HG03066 (cell line): ENCODE measurements around the gene ADGRV1.
"Not testable (repeated sequence)": the region's sequence is repeated elsewhere in the genome, so short reads cannot be mapped to it uniquely, and the experiment has no call there.

Experiments
- ATAC-seq: cut with Tn5 transposase; IDR thresholded peaks from one replicate; pipeline ENCODE4 v1.9.1; 2021; ENCODE audit warnings: low read depth; ENCODE audit not compliant: unreplicated experiment

Gene ADGRV1

DNA sequence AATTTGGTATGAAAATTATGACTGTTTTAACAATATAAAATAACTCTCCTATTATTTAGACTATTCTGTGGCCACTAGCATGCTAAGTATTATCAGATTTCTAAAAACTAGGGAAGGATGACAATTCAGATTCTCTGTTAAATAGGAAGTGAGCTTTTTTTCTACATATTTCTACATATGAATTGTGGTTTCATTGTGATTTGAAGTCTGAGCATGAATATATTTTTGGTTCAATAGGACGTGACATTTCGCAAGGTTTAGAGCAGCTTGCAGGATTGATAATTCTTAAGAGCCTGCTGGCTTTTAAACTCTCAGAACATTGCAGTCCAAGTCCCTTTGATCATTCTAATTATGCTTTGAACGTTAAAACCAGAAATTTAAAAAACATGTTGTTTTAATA lies 82.9 kb downstream of the ADGRV1 start:
- no peak for ATAC-seq

DNA sequence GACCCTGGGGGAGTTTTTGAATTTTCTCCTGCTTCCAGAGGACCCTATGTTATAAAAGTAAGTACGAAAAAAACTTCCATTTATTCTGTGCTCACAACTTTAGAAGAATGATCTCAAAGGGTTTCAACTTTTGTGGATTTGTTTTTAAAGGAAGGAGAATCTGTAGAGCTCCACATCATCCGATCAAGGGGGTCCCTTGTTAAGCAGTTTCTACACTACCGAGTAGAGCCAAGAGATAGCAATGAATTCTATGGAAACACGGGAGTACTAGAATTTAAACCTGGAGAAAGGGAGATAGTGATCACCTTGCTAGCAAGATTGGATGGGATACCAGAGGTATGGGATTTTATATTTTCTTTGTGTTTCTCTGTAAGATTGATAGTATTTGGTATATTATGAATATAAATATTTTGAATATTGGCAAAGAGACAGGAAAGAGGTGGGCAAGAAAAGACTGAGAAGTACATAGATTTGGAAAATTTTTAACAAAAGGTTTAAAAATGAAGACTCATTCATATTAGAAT lies 84.2 kb downstream of the ADGRV1 start:
- no peak for ATAC-seq

DNA sequence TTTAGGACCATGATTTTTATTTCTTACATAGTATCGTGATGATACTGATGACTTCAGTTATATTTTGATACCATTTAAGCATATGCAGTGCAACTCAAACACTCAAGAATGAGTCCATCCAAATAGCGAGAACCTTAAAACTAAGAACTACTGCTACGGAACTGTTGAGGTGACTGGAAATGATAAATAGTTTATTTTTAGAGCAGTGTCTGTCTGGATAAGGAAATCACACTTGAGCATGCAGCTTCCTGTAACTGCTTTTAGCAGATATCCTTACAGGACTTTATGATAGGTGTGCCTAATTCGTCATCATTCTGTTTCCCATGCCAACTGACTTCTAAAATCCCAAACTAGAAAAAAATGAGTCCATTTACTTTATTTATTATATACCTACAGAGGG lies 85.5 kb downstream of the ADGRV1 start:
- ATAC-seq = no peak

DNA sequence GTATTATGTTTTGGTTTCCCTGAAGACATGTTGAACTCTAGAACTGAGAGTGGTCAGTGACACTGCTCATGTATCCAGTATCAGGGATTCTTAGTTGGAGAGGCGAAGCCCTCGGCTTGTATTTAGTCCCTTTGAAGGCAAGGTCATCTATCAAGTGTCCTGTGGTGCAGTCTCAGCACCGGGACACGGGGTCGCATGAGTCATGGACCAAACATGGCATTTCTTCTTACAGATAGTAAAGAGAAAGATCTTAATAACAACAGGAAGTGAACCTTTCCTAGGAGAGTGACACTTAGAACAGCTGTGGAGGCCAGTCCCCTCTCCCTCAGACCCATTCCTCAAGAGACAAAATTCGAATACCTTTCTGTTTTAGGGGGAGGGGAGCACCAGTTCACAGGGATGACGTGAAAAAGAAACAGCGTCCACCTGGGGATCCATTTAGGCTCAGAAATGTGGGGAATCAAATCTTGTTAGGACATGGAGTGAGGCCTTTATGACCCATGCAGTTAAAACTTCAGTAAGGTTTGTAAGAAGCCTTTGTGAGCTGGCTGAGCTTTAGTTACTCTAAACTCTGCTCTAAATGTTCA lies 86.5 kb downstream of the ADGRV1 start:
- ATAC-seq = no peak

DNA sequence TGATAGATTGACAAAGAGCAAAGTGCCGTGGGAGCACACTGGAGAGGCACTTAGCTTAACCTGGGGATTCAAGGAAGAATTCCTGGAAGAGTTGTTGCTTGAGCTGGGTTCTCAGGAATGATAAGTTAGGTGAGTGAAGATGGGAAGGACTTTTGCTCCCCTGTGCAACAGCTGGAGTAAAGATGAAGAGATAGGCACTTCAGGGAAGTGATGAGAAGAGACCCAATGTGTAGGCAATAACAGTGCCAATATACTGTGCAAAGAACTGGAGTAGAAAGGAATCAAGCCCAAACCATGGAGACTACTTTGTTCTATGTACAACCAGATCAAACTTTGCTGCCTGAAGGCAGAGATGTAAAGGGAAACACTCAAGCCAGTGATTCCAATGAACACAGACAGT lies 92.2 kb downstream of the ADGRV1 start:
- ATAC-seq = no peak

DNA sequence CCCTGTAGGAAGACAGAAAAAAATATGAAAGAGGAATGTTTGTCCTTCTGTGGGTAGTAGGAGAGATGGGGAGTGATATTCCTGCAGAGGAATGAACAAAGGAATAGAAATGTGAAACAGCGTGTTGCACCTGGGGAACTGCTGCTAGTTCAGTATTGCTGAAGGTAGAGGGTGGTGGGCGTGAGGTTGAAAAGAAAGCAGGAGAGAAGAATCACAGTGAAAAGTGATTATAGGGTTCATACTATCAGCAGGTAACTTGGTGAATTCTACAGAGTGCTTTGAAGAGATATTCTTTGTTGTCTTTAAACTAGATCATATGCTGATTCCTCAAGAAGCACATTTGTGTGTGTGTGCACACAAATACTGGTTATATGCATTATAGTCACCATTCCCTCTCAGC lies 95.6 kb downstream of the ADGRV1 start:
- no peak for ATAC-seq

DNA sequence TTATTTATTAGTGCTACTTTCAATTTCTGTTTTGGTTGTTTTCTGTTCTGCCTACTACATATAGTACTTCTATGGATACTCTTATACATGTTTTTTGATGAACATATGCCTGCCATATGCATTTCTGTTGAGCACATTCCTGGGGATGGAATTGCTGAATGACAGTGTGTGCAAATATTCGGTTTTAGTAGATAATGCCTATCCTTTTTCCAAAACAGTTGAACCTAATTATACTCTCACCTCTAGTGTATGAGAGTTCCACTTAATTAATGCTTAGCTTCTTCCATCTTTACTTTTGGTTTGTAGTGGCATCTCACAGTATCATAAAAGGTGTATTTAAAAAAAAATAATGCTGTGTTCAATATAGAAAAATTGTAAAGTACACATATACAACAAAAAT lies 96.8 kb downstream of the ADGRV1 start:
- ATAC-seq = no peak

DNA sequence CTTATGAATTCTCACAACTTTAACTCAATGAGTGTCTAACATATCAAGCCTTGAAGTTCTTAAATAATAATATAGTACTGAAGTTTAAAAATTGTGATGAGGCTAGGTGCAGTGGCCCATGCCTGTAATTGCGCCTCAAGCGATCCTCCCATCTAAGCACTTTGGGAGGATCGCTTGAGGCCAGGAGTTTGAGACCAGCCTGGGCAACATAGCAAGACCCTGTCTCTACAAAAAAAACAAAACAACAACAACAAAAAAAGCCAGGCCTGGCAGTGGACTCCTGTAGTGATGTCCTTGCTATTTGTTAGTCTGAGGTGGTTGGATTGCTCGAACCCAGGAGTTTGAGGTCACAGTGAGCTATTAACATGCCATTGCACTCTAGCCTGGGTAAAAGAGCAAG lies 98.4 kb downstream of the ADGRV1 start:
- ATAC-seq = no peak

DNA sequence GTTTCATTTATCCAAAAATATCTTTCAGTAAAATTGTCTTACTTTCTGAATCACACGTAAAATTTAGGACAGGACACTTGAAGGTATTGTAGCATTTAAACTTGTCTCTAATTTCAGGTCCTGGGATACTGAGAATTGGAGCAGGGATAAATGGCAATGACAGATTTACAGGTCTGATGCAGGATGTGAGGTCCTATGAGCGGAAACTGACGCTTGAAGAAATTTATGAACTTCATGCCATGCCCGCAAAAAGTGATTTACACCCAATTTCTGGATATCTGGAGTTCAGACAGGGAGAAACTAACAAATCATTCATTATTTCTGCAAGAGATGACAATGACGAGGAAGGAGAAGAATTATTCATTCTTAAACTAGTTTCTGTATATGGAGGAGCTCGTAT lies 99.2 kb downstream of the ADGRV1 start:
- no peak for ATAC-seq

DNA sequence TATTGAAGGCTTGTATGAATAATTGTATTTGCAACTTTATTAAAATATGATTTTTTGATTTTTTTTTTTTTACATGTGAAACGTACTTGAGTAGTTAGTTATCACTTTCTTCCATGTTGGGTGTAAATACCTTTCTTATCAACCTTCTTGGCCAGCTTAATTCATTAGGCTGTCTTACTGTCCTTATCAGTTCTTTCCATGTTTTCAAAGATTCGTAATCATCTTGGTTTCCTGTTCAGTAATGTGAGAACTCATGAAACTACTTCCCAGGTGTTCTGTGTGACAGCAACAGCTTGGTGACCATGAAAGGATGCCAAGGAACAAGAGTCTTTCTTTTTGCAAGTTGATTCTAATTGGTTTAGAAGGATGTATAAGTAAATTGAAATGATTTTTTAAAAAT lies 100.0 kb downstream of the ADGRV1 start:
- ATAC-seq = no peak

DNA sequence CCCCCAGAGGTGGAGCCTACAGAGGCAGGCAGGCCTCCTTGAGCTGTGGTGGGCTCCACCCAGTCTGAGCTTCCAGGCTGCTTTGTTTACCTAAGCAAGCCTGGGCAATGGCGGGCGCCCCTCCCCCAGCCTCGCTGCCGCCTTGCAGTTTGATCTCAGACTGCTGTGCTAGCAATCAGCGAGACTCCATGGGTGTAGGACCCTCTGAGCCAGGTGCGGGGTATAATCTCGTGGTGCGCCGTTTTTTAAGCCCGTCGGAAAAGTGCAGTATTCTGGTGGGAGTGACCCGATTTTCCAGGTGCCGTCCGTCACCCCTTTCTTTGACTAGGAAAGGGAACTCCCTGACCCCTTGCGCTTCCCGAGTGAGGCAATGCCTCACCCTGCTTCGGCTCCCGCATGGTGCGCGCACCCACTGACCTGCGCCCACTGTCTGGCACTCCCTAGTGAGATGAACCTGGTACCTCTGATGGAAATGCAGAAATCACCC lies 109.5 kb downstream of the ADGRV1 start:
- ATAC-seq = not testable (repeated sequence)

DNA sequence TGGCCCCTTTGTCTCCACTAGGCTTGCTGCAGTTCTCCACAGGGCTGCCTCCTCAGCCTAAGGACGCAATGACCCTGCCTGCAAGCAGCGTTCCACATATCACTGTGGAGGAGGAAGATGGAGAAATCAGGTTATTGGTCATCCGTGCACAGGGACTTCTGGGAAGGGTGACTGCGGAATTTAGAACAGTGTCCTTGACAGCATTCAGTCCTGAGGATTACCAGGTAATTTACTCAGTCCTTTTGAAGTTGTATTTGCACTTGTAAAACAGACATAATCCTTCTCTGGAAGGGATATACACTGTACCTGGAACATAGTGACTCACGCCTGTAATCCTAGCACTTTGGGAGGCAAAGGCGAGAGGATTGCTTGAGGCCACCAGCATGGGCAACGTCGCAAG lies 116.6 kb downstream of the ADGRV1 start:
- no peak for ATAC-seq

DNA sequence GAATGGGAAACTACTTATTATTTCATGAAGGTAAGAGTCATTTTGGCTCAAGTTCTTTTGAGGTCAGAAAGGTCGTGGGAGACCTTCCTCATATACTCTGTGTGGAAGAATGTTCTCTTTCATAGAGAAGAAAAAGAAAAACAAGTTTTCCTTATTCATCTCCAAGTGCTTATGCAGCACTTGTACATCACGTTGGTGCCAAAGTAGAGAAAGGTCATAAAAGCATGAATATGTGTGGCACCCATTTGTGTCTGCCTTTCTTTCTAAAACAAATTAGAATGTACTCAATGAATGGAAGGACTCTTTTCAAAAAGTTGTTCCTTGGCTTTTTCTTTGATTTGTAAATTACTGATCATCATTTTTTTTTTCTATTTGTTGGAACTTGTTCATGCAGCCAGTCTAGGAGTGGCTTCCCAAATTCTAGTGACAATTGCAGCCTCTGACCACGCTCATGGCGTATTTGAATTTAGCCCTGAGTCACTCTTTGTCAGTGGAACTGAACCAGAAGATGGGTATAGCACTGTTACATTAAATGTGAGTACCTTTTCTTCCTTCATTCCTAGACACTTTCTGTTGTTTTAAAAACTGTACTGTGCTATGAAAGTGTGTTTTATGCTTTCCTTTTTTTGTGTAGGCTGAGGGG lies 122.4 kb downstream of the ADGRV1 start:
- no peak for ATAC-seq

DNA sequence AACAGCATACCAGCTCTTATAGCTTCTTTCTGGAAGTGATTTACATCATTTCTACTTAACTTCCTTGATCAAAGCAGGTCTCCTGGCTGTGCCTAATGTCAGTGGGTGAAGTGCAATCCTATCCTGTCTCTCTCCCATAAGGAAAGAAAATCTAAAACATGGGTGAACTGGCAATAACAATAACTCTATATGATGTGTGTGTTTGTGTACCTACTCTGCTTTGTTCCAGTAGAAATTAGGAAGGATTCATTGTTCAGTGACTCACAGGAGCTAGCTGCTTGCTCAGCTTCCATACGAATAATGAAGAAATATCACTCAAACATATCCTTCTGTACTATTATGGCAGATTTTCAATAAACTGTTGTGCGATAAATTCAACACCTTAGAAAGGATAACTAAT lies 123.7 kb downstream of the ADGRV1 start:
- no peak for ATAC-seq

DNA sequence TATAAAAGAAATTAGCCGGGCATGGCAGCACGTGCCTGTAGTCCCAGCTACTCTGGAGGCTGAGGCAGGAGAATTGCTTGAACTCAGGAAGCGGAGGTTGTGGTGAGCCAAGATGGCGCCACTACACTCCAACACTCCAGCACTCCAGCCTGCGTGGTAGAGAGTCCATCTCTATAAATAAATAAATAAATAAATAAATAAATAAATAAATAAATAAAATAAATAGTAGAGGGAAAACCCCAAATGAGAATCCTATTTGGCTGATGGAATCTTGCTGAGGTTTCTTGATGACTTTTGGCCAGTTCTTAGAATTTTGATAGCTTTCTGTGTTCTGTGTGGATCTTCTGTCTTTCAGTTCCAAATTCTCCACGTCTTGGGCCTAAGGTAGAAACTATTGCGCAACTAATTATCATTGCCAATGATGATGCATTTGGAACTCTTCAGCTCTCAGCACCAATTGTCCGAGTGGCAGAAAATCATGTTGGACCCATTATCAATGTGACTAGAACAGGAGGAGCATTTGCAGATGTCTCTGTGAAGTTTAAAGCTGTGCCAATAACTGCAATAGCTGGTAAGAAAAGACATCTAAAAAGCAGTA lies 126.9 kb downstream of the ADGRV1 start:
- no peak for ATAC-seq

DNA sequence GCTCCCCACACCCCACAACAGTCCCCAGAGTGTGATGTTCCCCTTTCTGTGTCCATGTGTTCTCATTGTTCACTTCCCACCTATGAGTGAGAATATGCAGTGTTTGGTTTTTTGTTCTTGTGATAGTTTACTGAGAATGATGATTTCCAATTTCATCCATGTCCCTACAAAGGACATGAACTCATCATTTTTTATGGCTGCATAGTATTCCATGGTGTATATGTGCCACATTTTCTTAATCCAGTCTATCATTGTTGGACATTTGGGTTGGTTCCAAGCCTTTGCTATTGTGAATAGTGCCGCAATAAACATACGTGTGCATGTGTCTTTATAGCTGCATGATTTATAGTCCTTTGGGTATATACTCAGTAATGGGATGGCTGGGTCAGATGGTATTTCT lies 127.8 kb downstream of the ADGRV1 start:
- not testable (repeated sequence) for ATAC-seq

DNA sequence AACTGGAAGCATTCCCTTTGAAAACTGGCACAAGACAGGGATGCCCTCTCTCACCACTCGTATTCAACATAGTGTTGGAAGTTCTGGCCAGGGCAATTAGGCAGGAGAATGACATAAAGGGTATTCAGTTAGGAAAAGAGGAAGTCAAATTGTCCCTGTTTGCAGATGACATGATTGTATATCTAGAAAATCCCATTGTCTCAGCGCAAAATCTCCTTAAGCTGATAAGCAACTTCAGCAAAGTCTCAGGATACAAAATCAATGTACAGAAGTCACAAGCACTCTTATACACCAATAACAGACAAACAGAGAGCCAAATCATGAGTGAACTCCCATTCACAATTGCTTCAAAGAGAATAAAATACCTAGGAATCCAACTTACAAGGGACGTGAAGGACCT lies 128.9 kb downstream of the ADGRV1 start:
- ATAC-seq = not testable (repeated sequence)

DNA sequence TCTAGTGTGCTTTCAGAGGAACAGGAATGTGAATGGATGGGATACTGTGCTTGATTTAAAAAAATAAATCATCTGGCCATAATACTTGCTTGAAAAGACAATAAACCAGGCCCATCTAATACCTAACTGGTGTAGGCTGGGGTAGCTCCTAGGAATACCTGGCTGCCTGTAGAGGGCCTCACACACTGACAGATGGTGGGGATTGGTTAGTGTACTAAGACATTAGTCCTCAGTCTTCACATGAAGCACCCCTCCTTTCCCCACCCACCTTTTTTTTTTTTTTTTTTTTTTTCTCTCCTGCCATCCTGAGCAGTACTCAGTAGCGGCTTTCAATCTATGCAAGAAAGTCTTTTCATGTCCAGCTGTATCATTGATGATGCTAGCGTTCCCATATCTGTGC lies 130.5 kb downstream of the ADGRV1 start:
- no peak for ATAC-seq

DNA sequence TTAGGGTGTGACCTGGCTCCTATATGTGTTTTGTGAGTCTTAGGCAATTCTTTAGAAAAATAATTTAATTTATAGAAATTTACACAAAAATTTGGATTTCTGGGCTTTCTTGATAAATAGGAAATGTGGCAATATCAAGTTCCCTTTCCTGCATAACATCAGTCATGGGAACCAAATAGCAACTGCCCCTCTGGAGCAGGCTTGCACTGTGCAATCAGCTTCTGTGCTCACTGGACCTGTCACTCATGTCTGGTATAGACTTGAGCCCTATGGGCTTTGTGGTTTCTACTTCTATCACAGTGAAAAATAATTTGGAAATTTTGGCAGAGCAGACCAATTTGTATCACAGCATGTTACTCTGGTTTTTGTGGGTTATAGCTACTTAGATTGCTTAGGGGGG lies 131.7 kb downstream of the ADGRV1 start:
- no peak for ATAC-seq

DNA sequence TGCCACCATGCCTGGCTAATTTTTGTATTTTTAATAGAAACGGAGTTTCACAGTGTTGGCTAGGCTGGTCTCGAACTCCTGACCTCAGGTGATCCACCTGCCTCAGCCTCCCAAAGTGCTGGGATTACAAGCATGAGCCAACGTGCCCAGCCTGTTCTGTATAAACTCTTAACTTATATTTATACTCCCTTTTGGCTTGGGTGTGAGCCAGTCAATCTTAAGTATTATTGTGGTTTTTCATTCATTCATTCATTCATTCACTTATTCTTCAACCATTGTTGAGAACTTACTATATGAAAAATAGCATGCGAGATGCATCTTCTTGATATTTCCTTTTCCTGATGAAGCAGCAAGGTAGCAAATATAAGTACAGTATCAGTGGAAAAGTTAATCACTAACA lies 132.9 kb downstream of the ADGRV1 start:
- no peak for ATAC-seq

DNA sequence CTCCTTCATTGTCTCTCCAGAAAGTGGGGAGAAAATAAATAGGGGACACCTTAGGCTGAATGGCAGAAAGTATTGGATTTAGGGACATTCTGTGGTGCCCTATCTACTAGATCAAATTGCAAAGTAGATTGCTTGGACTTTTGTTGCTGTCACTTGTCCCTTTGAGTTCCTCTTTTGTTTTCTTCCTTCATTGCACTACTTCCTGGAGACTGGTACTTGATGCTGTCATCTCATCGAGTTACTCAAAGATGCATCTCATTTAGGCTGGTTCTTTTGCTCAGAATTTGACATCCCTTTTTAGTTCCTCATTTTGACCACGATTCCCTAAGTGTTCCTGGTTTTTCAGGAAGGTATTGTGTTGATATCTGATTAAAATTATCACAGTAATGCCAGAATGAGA lies 137.6 kb downstream of the ADGRV1 start:
- no peak for ATAC-seq

DNA sequence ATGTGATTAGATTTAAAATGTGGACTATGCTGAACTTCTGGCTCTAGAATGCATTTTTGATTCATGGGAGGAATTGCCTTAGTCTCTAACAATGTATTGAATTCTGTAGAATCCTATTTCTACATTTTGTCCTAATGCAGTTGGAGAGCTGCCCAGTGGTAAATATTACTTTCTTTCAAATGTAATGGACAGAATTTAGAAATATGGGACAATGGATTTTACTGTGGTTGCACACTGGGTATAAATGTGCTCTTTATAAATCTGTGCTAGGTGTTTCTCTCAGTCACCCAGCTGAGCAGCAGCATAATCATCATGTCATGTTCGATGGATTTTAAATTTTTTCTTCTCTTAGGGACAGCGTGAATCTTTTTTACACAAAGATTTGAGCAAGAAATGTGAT lies 141.7 kb downstream of the ADGRV1 start:
- ATAC-seq = no peak
